Keratinocyte (primary cell): ENCODE data around the gene CDX2. TPM values are rescaled to one million over a fixed set of nuclear protein-coding genes. Genes with fewer than 3 reads are reported as not detected.

Experiments used
- DNase-seq: peaks from one replicate; pipeline ENCODE4 v3.0.0-alpha.2; 2011; ENCODE audit warnings: low read depth, missing footprints, low spot score
- FAIRE-seq: peaks from 2 replicates; lab custom pipeline; 2011; peaks lifted over from hg19 to GRCh38; lab: Jason Lieb, UNC
- H2AFZ ChIP-seq: 2 replicates; pipeline ENCODE4 v1.6.0; 2012; ENCODE audit warnings: low read length, control low read depth, inconsistent platforms; ENCODE audit not compliant: control insufficient read depth
- H3K27ac ChIP-seq: 2 replicates; pipeline ENCODE4 v1.5.1; 2011; ENCODE audit warnings: low read length; ENCODE audit not compliant: control insufficient read depth, insufficient read depth
- H3K27me3 ChIP-seq: 3 replicates; pipeline ENCODE4 v1.6.0; 2011; ENCODE audit warnings: low read length; ENCODE audit not compliant: control insufficient read depth, insufficient read depth; ENCODE audit errors: extremely low read depth
- H3K36me3 ChIP-seq, 2 experiments: 2 replicates in 1 of 2; 3 replicates in 1 of 2; pipeline ENCODE4 v1.5.1; 2011; ENCODE audit warnings: low read length in 2 of 2, mild to moderate bottlenecking in 1 of 2; ENCODE audit not compliant: control insufficient read depth in 2 of 2, insufficient read depth in 2 of 2; ENCODE audit errors: extremely low read depth in 1 of 2
- H3K4me1 ChIP-seq: 3 replicates; pipeline ENCODE4 v1.5.1; 2011; ENCODE audit warnings: low read length; ENCODE audit not compliant: control insufficient read depth, insufficient read depth; ENCODE audit errors: extremely low read depth
- H3K4me2 ChIP-seq: 3 replicates; pipeline ENCODE4 v1.6.0; 2011; ENCODE audit warnings: low read depth, low read length; ENCODE audit not compliant: control insufficient read depth, insufficient read depth; ENCODE audit errors: extremely low read depth
- H3K4me3 ChIP-seq, 3 experiments: fragments of 200-600 bp in 1 of 3; sonication (generic) in 1 of 3; 2 replicates in 2 of 3; 3 replicates in 1 of 3; pipeline ENCODE4 v1.5.1; 2011 to 2016; ENCODE audit warnings: low read length in 3 of 3, mild to moderate bottlenecking in 3 of 3, control low read depth in 2 of 3, inconsistent platforms in 1 of 3, low read depth in 1 of 3, mixed read lengths in 1 of 3, mixed run types in 1 of 3, moderate library complexity in 1 of 3; ENCODE audit not compliant: control insufficient read depth in 2 of 3, insufficient read depth in 2 of 3; ENCODE audit errors: extremely low read depth in 1 of 3
- H3K79me2 ChIP-seq: 2 replicates; pipeline ENCODE4 v1.6.0; 2012; ENCODE audit warnings: low read length; ENCODE audit not compliant: control insufficient read depth, insufficient read depth
- H3K9ac ChIP-seq: 3 replicates; pipeline ENCODE4 v1.6.0; 2011; ENCODE audit warnings: low read length; ENCODE audit not compliant: control insufficient read depth, insufficient read depth; ENCODE audit errors: extremely low read depth
- H3K9me1 ChIP-seq: 3 replicates; pipeline ENCODE4 v1.6.0; 2011; ENCODE audit warnings: low read length; ENCODE audit not compliant: control insufficient read depth, insufficient read depth; ENCODE audit errors: extremely low read depth
- H3K9me3 ChIP-seq: 2 replicates; pipeline ENCODE4 v1.5.1; 2012; ENCODE audit warnings: low read depth, low read length; ENCODE audit not compliant: control insufficient read depth
- H4K20me1 ChIP-seq: 3 replicates; pipeline ENCODE4 v1.6.0; 2011; ENCODE audit warnings: low read length; ENCODE audit not compliant: control insufficient read depth, insufficient read depth; ENCODE audit errors: extremely low read depth
- EZH2 ChIP-seq: IDR thresholded peaks from one replicate; pipeline ENCODE4 v1.6.1; 2012; ENCODE audit warnings: inconsistent platforms, mild to moderate bottlenecking, low read length, moderate library complexity
- dilution Hi-C: fragments of 300-500 bp; cut with MboI; formaldehyde crosslinking; loops from one replicate; pipeline ENCODE4 v1.7.0; 2020; ENCODE audit warnings: low sequenced_read_pairs; ENCODE audit not compliant: extremely low pct_ligation_motif_present
- polyA plus RNA-seq, 5 experiments: library from polyadenylated mRNA; depleted of rRNA in 3 of 5; stranded (reverse) in 3 of 5; stranded (forward) in 1 of 5; unstranded in 1 of 5; fragments of >200 nt; gene quantifications; 1 replicate in 1 of 5; 2 replicates in 3 of 5; 3 replicates in 1 of 5; pipeline versions ENCODE4 v1.2.1 to v1.2.3, GENCODE V29; 2011 to 2012; ENCODE audit warnings: missing spikeins in 2 of 5, low read depth in 1 of 5, low replicate concordance in 1 of 5
- TF ChIP-seq, protein P1 (sequence below), 3 experiments: IDR thresholded peaks in 1 of 3; conservative IDR thresholded peaks in 1 of 3; optimal IDR thresholded peaks in 1 of 3; 2 replicates in 2 of 3; 3 replicates in 1 of 3; pipeline versions ENCODE3 to v1.5.1; 2011; ENCODE audit warnings: low read length in 3 of 3, mild to moderate bottlenecking in 3 of 3, moderate library complexity in 2 of 3, control low read depth in 1 of 3, inconsistent platforms in 1 of 3; ENCODE audit not compliant: insufficient read depth in 2 of 3; ENCODE audit errors: extremely low read depth in 1 of 3

Gene CDX2
- polyA plus RNA-seq, 1 donor (not counting 4 experiments of a cell fraction or from before 2014, with no cell fraction given), result not detected

DNA sequence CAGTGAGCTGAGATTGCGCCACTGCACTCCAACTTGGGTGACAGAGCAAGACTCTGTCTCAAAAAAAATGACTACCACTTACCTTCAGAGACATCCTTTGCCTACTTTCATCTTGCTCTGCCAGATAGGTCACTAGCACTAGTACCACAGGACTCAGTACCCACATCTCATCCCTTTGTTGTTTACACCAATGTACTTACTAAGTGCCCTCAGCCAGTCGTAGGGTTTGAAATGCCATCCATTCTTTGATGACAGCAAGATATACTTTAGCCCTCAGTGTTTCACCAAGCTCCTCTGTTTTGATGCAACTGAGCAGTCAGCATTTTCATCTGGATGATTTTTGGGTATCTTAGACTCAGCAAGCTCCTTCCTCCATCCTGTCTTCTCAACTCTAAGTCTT, 13.2 kb upstream of the CDX2 start:
- Histone ChIP-seq H3K4me1 (no peaks in the 10 kb centered on the region), H3K9ac (no peak overlapping the region), H3K9me1 (no peaks in the 10 kb centered on the region), H3K4me2 (no peak overlapping the region), H3K27ac (no peak overlapping the region), H3K9me3 (no peaks in the 10 kb centered on the region), H3K4me3 (no peak overlapping the region), H2AFZ (no peak overlapping the region), H3K79me2 (no peaks in the 10 kb centered on the region), H3K27me3 (peaks cover 70% of the 10 kb centered on the region), H3K36me3 (no peaks in the 10 kb centered on the region), H4K20me1 (no peaks in the 10 kb centered on the region)
- FAIRE-seq, result peak; percentile 5
- no peak for DNase-seq
- TF ChIP-seq EZH2, result no peak
- TF ChIP-seq, protein P1, sequence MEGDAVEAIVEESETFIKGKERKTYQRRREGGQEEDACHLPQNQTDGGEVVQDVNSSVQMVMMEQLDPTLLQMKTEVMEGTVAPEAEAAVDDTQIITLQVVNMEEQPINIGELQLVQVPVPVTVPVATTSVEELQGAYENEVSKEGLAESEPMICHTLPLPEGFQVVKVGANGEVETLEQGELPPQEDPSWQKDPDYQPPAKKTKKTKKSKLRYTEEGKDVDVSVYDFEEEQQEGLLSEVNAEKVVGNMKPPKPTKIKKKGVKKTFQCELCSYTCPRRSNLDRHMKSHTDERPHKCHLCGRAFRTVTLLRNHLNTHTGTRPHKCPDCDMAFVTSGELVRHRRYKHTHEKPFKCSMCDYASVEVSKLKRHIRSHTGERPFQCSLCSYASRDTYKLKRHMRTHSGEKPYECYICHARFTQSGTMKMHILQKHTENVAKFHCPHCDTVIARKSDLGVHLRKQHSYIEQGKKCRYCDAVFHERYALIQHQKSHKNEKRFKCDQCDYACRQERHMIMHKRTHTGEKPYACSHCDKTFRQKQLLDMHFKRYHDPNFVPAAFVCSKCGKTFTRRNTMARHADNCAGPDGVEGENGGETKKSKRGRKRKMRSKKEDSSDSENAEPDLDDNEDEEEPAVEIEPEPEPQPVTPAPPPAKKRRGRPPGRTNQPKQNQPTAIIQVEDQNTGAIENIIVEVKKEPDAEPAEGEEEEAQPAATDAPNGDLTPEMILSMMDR (optimal IDR thresholded peaks at IDR 0.05 in 1 of 3, IDR thresholded peaks at IDR 0.05 in 1 of 3, conservative IDR thresholded peaks at IDR 0.05 in 1 of 3; ENCODE audit: extremely low read depth in 1 of 3, insufficient read depth in 2 of 3, low read length in 3 of 3), result no peak
- dilution Hi-C loops, result no loop called here

DNA sequence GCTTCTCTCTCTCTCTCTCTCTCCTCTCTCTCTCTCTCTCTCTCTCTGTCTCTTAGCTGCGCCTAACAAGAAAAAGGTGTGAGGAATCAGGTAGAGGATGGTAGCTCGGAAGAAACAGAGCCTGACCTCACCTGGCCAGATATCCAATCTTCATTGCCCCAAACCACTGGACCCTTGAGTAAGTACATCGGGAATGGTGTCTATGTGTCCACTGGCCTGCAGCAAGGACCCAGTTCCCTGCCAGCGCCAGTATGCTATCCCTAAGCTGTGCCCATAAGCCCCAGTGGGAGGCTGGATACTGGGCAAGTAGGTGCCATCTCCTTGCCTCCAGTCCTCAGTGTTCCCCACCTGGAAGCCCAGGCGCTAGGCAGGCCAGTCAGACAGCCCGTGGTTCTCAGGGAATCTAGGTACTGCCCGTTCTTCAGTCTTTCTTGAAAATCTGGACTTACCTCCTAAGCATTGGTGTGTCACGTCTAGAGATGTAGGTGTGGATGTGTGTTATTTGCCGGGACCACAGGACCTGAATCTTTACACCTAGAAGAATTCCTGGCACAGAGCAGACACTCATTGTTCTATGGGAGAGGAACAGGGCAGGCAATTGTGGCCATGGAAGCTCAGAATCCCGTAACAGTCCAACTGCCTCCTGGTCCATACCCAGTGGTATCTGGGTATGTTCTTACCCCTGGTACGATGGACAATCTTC, 12.0 kb upstream of the CDX2 start:
- no peak for DNase-seq
- Histone ChIP-seq H3K4me3 (no peak overlapping the region), H3K9me3 (no peaks in the 10 kb centered on the region), H3K9ac (no peak overlapping the region), H3K27ac (no peak overlapping the region), H3K4me1 (no peaks in the 10 kb centered on the region), H3K9me1 (no peaks in the 10 kb centered on the region), H4K20me1 (no peaks in the 10 kb centered on the region), H3K27me3 (peaks cover 77% of the 10 kb centered on the region), H2AFZ (no peak overlapping the region), H3K79me2 (no peaks in the 10 kb centered on the region), H3K4me2 (no peak overlapping the region), H3K36me3 (no peaks in the 10 kb centered on the region)
- dilution Hi-C loops, result no loop called here
- no peak for FAIRE-seq
- TF ChIP-seq, protein P1 (optimal IDR thresholded peaks at IDR 0.05 in 1 of 3, IDR thresholded peaks at IDR 0.05 in 1 of 3, conservative IDR thresholded peaks at IDR 0.05 in 1 of 3; ENCODE audit: extremely low read depth in 1 of 3, insufficient read depth in 2 of 3, low read length in 3 of 3), result no peak
- TF ChIP-seq EZH2, result peak; percentile 82
